Esophagus squamous epithelium (tissue), 5 donors: ENCODE data around the gene SYP. TPM values are rescaled to one million over a fixed set of nuclear protein-coding genes. Genes with fewer than 3 reads are reported as not detected.
A peak's percentile ranks its signal among the peaks of the same experiment; 100 is the strongest.

ENCODE experiments used
- DNase-seq: peaks from one replicate; lab custom pipeline; 2025; lab: John Stamatoyannopoulos, UW
- H3K27ac ChIP-seq, 4 donors: fragments of 200-600 bp; sonication (generic); one replicate each; pipeline ENCODE4 v1.5.1; 2016 to 2019; ENCODE audit warnings: mild to moderate bottlenecking in 1 of 4
- H3K27me3 ChIP-seq, 4 donors: fragments of 200-600 bp; sonication (generic); 1 replicate in 3 of 4; 2 replicates in 1 of 4; pipeline versions ENCODE4 v1.5.1 to v1.6.0; 2017 to 2021; ENCODE audit warnings: antibody characterized with exemption in 1 of 4
- H3K36me3 ChIP-seq, 3 donors: fragments of 200-600 bp; sonication (generic); one replicate each; pipeline ENCODE4 v1.5.1; 2016 to 2019
- H3K4me1 ChIP-seq, 3 donors: fragments of 200-600 bp; sonication (generic); one replicate each; pipeline ENCODE4 v1.5.1; 2017 to 2019
- H3K4me3 ChIP-seq, 4 donors: fragments of 200-600 bp; sonication (generic); 1 replicate in 3 of 4; 2 replicates in 1 of 4; pipeline ENCODE4 v1.5.1; 2016 to 2019; ENCODE audit warnings: mild to moderate bottlenecking in 2 of 4, moderate library complexity in 1 of 4
- H3K9me3 ChIP-seq, 3 donors: fragments of 200-600 bp; sonication (generic); one replicate each; pipeline ENCODE4 v1.5.1; 2016 to 2019
- CTCF ChIP-seq, 6 experiments: fragments of 450-650 bp in 4 of 6; fragments of 200-600 bp in 2 of 6; sonication (generic) in 2 of 6; IDR thresholded peaks; one replicate each; pipeline ENCODE4 v1.5.1; 2016 to 2019; ENCODE audit warnings: antibody characterized with exemption in 6 of 6, mild to moderate bottlenecking in 4 of 6, moderate library complexity in 4 of 6
- POLR2A ChIP-seq, 4 donors: fragments of 450-650 bp; IDR thresholded peaks; one replicate each; pipeline ENCODE4 v1.6.1; 2017; ENCODE audit warnings: antibody characterized with exemption in 4 of 4, mild to moderate bottlenecking in 4 of 4, moderate library complexity in 3 of 4
- WGBS, 2 donors: methylation state at CpG; one replicate each; pipeline ENCODE4 v1.1.5; 2018; 5-methylcytosine and 5-hydroxymethylcytosine counted together
- intact Hi-C: fragments of 100-400 bp; cut with DNase I; formaldehyde crosslinking; loops from one replicate; pipeline ENCODE4 v1.15.0; 2022
- total RNA-seq, 4 donors: library from RNA; depleted of rRNA; stranded (reverse); fragments of >200 nt; gene quantifications; one replicate each; pipeline ENCODE4 v1.1.0, GENCODE V29; 2016
- donor health status: DM: yes; HTN: yes; CAD: no.

SYP gene
- total RNA-seq, 4 donors from 2014 or later = 0.15 to 0.57 (median 0.37) TPM

GRCh38 chrX:49190821-49191573 is 9.0 kb downstream of the SYP start:
- Histone ChIP-seq H3K27ac (peak overlapping the region; percentile 88 to 94 (median 92)), H3K36me3 (no peaks in the 10 kb centered on the region), H3K9me3 (no peaks in the 10 kb centered on the region), H3K27me3 (no peaks in the 10 kb centered on the region), H3K4me3 (peak overlapping the region; percentile 60 to 71 (median 62)), H3K4me1 (peaks cover 0 to 53% (median 5%) of the 10 kb centered on the region in 3 donors)
- intact Hi-C loops = no loop called here
- peak; percentile 75 for DNase-seq
- 0 to 50% methylated on average over 28 to 29 of the region's 32 CpGs for WGBS, 2 donors
- TF ChIP-seq POLR2A (IDR thresholded peaks at IDR 0.05) = peak in 3 of 4 donors; percentile 16 to 78 (median 72)
- TF ChIP-seq CTCF (IDR thresholded peaks at IDR 0.05) = no peak

- 42 to 67% methylated on average over 6 of the region's 6 CpGs for WGBS, 2 donors
- H3K4me3 ChIP-seq = peak overlapping the region in 1 of 4 donors; percentile 60
Observed at GRCh38 chrX:49189606-49190005, 10.4 kb downstream of the SYP start.

DNA sequence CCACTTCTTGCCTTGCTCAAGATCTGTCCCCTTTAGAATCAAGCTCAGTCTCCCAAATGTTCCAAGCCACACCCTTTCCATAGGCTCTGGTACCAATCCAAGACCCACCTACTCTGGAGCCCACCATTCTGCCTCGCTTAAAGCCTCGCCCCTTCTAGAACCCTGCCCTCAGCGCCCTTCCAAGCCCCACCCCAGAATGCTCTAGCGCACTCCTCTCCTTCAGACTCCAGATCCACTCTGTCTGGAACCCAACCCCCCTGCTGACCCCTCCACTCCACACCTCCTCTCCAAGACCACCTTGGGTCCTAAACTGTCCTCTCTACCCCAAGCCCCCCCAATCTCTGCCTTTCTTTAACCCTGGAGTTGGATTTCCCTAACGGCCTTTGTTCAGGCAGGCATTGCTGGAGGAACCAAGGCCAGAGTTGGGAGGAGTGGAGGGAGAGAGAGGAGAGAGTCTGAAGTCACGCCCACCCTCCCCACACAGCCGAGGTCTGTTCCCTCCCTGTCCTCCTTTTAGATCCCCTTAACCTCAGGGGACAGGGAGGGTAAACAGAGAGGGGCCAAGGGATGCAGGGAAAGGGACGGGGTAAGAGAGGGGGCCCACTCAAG is 11.4 kb downstream of the SYP start:
- WGBS, 2 donors = 55 to 66% methylated on average over 6 to 7 of the region's 8 CpGs
- H3K36me3 ChIP-seq = peaks cover 0 to 4% (median 3%) of the 10 kb centered on the region in 3 donors
- peaks cover 0 to 73% (median 5%) of the 10 kb centered on the region in 3 donors for H3K4me1 ChIP-seq
- H3K27ac ChIP-seq = peak overlapping the region in 3 of 4 donors; percentile 77 to 91 (median 88)
- no peaks in the 10 kb centered on the region for H3K27me3 ChIP-seq
- no peak for TF ChIP-seq POLR2A (IDR thresholded peaks at IDR 0.05)
- TF ChIP-seq CTCF (IDR thresholded peaks at IDR 0.05) = no peak
- no peaks in the 10 kb centered on the region for H3K9me3 ChIP-seq
- DNase-seq = no peak
- intact Hi-C loops = no loop called here
- H3K4me3 ChIP-seq = no peak overlapping the region

More at GRCh38 chrX:49189606-49190005, 10.4 kb downstream of the SYP start:
- H3K9me3 ChIP-seq = no peaks in the 10 kb centered on the region
- peak overlapping the region; percentile 69 to 91 (median 82) for H3K27ac ChIP-seq
- H3K36me3 ChIP-seq = no peaks in the 10 kb centered on the region
- peaks cover 0 to 62% (median 5%) of the 10 kb centered on the region in 3 donors for H3K4me1 ChIP-seq
- no peak for DNase-seq
- TF ChIP-seq POLR2A (IDR thresholded peaks at IDR 0.05) (no peak), CTCF (IDR thresholded peaks at IDR 0.05) (no peak)
- H3K27me3 ChIP-seq = no peaks in the 10 kb centered on the region
- intact Hi-C loops = no loop called here

DNA sequence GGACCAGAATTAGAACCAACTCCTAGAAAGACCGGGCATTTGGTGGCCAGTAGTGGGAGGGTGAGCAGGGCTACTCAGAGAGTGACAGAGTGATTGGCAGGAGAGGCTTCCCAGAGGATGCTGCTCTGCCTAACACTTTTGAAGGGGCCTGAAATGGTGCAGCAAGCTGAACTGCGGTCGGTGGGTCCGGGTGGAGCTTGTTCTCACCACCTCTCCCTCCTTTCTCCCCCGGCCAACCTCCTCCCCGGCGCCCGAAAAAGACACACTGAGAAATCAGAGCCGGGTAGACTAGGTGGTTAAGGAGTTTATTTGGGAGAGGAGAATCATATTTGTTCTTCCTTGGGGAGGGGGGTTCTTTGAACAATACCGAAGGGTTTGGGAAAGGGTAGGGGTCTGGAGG is 12.5 kb downstream of the SYP start:
- Histone ChIP-seq H3K27ac (peak overlapping the region; percentile 85 to 92 (median 89)), H3K4me3 (no peak overlapping the region), H3K36me3 (peaks cover 0 to 13% (median 6%) of the 10 kb centered on the region in 3 donors), H3K9me3 (no peaks in the 10 kb centered on the region), H3K4me1 (peaks cover 0 to 72% (median 5%) of the 10 kb centered on the region in 3 donors), H3K27me3 (no peaks in the 10 kb centered on the region)
- WGBS, 2 donors = 76% methylated on average over 7 of the region's 10 CpGs; no CpG with 5 or more reads in 1 of the 2 donors
- intact Hi-C loops = no loop called here
- DNase-seq = no peak
- TF ChIP-seq CTCF (IDR thresholded peaks at IDR 0.05) = no peak
- no peak for TF ChIP-seq POLR2A (IDR thresholded peaks at IDR 0.05)

- TF ChIP-seq CTCF (IDR thresholded peaks at IDR 0.05) (no peak), POLR2A (IDR thresholded peaks at IDR 0.05) (no peak)
- H3K36me3 ChIP-seq = peaks cover 0 to 18% (median 6%) of the 10 kb centered on the region in 3 donors
- no peak overlapping the region for H3K4me3 ChIP-seq
- 47% methylated on average over 8 of the region's 15 CpGs; no CpG with 5 or more reads in 1 of the 2 donors for WGBS, 2 donors
- no peaks in the 10 kb centered on the region for H3K27me3 ChIP-seq
- intact Hi-C loops = no loop called here
- H3K4me1 ChIP-seq = peaks cover 0 to 67% (median 5%) of the 10 kb centered on the region in 3 donors
- H3K9me3 ChIP-seq = no peaks in the 10 kb centered on the region
- H3K27ac ChIP-seq = peak overlapping the region; percentile 85 to 92 (median 89)
- DNase-seq = no peak
Observed at GRCh38 chrX:49187028-49187394, 13.0 kb downstream of the SYP start.
